HEK293 (cell line): Measurements from ENCODE around the gene GYS2.

Source experiments
- CTCF ChIP-seq: fragments of 450-650 bp; formaldehyde crosslinking; IDR thresholded peaks from 2 replicates; pipeline ENCODE4 v1.5.1; 2016; ENCODE audit warnings: missing biosample characterization, missing genetic modification characterization
- GLI2 ChIP-seq: fragments of 450-650 bp; formaldehyde crosslinking; IDR thresholded peaks from 2 replicates; pipeline ENCODE4; 2017; ENCODE audit warnings: missing biosample characterization, missing genetic modification characterization, low read depth, borderline replicate concordance
- KLF16 ChIP-seq: fragments of 450-650 bp; formaldehyde crosslinking; IDR thresholded peaks from 2 replicates; pipeline ENCODE4 v1.5.1; 2017; ENCODE audit warnings: missing biosample characterization, missing genetic modification characterization
- ZBTB1 ChIP-seq: fragments of 450-650 bp; formaldehyde crosslinking; IDR thresholded peaks from 2 replicates; pipeline ENCODE4 v1.5.1; 2016; ENCODE audit warnings: missing biosample characterization, missing genetic modification characterization
- ZBTB11 ChIP-seq: fragments of 450-650 bp; formaldehyde crosslinking; conservative IDR thresholded peaks from 2 replicates; pipeline ENCODE4 v1.5.1; 2016; ENCODE audit warnings: low read depth, missing biosample characterization, missing genetic modification characterization
- ZBTB49 ChIP-seq: fragments of 450-650 bp; formaldehyde crosslinking; IDR thresholded peaks from 2 replicates; pipeline ENCODE4 v1.5.1; 2016; ENCODE audit warnings: missing biosample characterization, missing genetic modification characterization, low read depth
- ZIC2 ChIP-seq: fragments of 450-650 bp; formaldehyde crosslinking; IDR thresholded peaks from 2 replicates; pipeline ENCODE4 v1.5.1; 2016; ENCODE audit warnings: missing biosample characterization, missing genetic modification characterization
- ZNF211 ChIP-seq: fragments of 450-650 bp; formaldehyde crosslinking; IDR thresholded peaks from 2 replicates; pipeline ENCODE4 v1.5.1; 2016; ENCODE audit warnings: low read depth, missing biosample characterization, missing genetic modification characterization
- ZNF416 ChIP-seq: fragments of 450-650 bp; formaldehyde crosslinking; IDR thresholded peaks from 2 replicates; pipeline ENCODE4 v1.5.1; 2016; ENCODE audit warnings: missing biosample characterization, missing genetic modification characterization
- ZNF639 ChIP-seq: fragments of 450-650 bp; formaldehyde crosslinking; IDR thresholded peaks from 2 replicates; pipeline ENCODE4 v1.5.1; 2016; ENCODE audit warnings: missing biosample characterization, missing genetic modification characterization
- ZNF660 ChIP-seq: fragments of 450-650 bp; IDR thresholded peaks from 2 replicates; pipeline ENCODE4 v1.5.1; 2018; ENCODE audit warnings: missing biosample characterization, mild to moderate bottlenecking, missing genetic modification characterization
- TF ChIP-seq, protein P1 (sequence below): fragments of 450-650 bp; formaldehyde crosslinking; IDR thresholded peaks from 2 replicates; pipeline ENCODE4 v1.5.1; 2017; ENCODE audit warnings: missing biosample characterization, missing genetic modification characterization

DNA sequence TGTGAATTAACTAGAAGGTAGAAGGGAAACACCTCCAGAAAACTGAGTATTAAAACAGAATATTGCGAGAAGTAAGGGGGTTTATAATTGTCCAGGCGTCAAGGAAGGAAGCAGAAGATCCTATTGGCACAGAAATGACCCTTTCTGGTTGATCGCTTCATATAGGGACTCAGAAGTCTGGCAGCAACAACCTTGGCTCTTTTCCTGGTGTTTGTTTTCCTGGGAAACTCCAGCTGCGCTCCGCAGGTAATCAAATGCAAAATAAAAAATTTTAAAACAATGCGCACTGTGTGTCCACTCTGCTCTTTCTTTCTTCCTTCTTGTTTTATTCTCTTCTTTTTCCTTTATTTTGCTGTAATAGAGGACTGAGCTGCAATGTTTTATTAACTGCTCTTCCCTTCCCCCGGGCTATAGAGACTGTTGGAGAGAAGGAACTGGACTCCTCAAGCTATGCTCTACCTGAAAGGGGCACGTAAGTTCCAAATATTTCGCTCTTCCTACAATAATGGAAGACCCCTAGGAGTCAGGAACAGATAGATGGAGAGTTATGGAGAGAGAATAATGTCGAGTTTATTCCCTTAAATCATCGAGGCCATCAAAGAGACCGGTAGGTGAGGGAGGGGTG is 77.8 kb downstream of the GYS2 start:
- TF ChIP-seq CTCF (tag by site-specific recombination) (no peak), ZNF660 (tag by site-specific recombination) (no peak), GLI2 (tag by site-specific recombination) (no peak), ZNF639 (no peak), ZBTB1 (tag by site-specific recombination) (no peak), ZIC2 (no peak), ZNF416 (tag by site-specific recombination) (no peak), ZNF211 (tag by site-specific recombination) (no peak), KLF16 (tag by site-specific recombination) (no peak), ZBTB11 (tag by site-specific recombination) (no peak), ZBTB49 (tag by site-specific recombination) (no peak)
- TF ChIP-seq, protein P1, sequence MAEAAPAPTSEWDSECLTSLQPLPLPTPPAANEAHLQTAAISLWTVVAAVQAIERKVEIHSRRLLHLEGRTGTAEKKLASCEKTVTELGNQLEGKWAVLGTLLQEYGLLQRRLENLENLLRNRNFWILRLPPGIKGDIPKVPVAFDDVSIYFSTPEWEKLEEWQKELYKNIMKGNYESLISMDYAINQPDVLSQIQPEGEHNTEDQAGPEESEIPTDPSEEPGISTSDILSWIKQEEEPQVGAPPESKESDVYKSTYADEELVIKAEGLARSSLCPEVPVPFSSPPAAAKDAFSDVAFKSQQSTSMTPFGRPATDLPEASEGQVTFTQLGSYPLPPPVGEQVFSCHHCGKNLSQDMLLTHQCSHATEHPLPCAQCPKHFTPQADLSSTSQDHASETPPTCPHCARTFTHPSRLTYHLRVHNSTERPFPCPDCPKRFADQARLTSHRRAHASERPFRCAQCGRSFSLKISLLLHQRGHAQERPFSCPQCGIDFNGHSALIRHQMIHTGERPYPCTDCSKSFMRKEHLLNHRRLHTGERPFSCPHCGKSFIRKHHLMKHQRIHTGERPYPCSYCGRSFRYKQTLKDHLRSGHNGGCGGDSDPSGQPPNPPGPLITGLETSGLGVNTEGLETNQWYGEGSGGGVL (tag by site-specific recombination) = no peak
